IMR-90 (cell line): ENCODE measurements around the gene REPIN1. TPM values are rescaled to one million over a fixed set of nuclear protein-coding genes. Genes with fewer than 3 reads are reported as not detected.

Experiments
- ATAC-seq: fragments of 200-7000 bp; cut with Tn5 transposase; 2 replicates; pipeline ENCODE4 v1.9.1; 2020; ENCODE audit warnings: low read depth, mild to moderate bottlenecking, moderate library complexity
- BruUV-seq: library from RNA; stranded (reverse); fragments of 400-500 nt; replicated peaks from 2 replicates; lab custom pipeline; 2021; lab: Mats Ljungman, UMichigan
- CTCF ChIA-PET: fragments of 300-600 bp; formaldehyde crosslinking; extraction: SDS; loops from one replicate; lab custom pipeline; 2021; ENCODE audit warnings: antibody characterized with exemption; lab: Yijun Ruan, JAX
- POLR2A ChIA-PET: fragments of 300-600 bp; sonication (Branson Sonifier 250); formaldehyde crosslinking; loops from one replicate; lab custom pipeline; 2022; ENCODE audit warnings: antibody characterized with exemption; ENCODE audit not compliant: unreplicated experiment; lab: Charles Lee
- DNase-seq: peaks from one replicate; pipeline ENCODE4 v3.0.0; 2013
- H2AFZ ChIP-seq: replicated peaks from 2 replicates; pipeline ENCODE3; 2013; ENCODE audit warnings: low read length, mild to moderate bottlenecking; ENCODE audit not compliant: poor library complexity
- H2AK5ac ChIP-seq: 2 replicates; pipeline ENCODE4 v1.6.1; 2013; ENCODE audit warnings: low read depth, low read length, inconsistent platforms
- H2AK9ac ChIP-seq: replicated peaks from 2 replicates; pipeline ENCODE3; 2013; ENCODE audit warnings: mild to moderate bottlenecking, low read depth, low read length, moderate library complexity; ENCODE audit not compliant: poor library complexity
- H2BK120ac ChIP-seq: 2 replicates; pipeline ENCODE4 v1.6.1; 2013; ENCODE audit warnings: low read depth, low read length, inconsistent platforms
- H2BK15ac ChIP-seq: 3 replicates; pipeline ENCODE4 v1.6.1; 2013; ENCODE audit warnings: low read depth, low read length, inconsistent platforms
- H2BK20ac ChIP-seq: 2 replicates; pipeline ENCODE4 v1.6.1; 2013; ENCODE audit warnings: low read depth, mild to moderate bottlenecking, inconsistent platforms, low read length, moderate library complexity
- H2BK5ac ChIP-seq: 2 replicates; pipeline ENCODE4 v1.6.1; 2013; ENCODE audit warnings: mild to moderate bottlenecking, low read depth, low read length, inconsistent platforms; ENCODE audit not compliant: poor library complexity, severe bottlenecking
- H3K14ac ChIP-seq: replicated peaks from 2 replicates; pipeline ENCODE4 v1.6.1; 2013; ENCODE audit warnings: low read depth, low read length, inconsistent platforms
- H3K18ac ChIP-seq: 2 replicates; pipeline ENCODE4 v1.6.1; 2013; ENCODE audit warnings: low read depth, low read length, control low read depth
- H3K23ac ChIP-seq: 2 replicates; pipeline ENCODE4 v1.6.1; 2013; ENCODE audit warnings: low read depth, low read length, inconsistent platforms
- H3K27ac ChIP-seq: 2 replicates; pipeline ENCODE4 v1.5.1; 2013; ENCODE audit warnings: mild to moderate bottlenecking, control low read depth, low read length; ENCODE audit not compliant: insufficient read depth
- H3K27me3 ChIP-seq: 2 replicates; pipeline ENCODE4 v1.6.1; 2013; ENCODE audit warnings: low read length; ENCODE audit not compliant: control insufficient read depth, insufficient read depth
- H3K36me3 ChIP-seq: 2 replicates; pipeline ENCODE4 v1.6.1; 2013; ENCODE audit warnings: low read length, mixed read lengths; ENCODE audit not compliant: control insufficient read depth, insufficient read depth
- H3K4ac ChIP-seq: 2 replicates; pipeline ENCODE4 v1.6.1; 2013; ENCODE audit warnings: low read depth, low read length, inconsistent platforms
- H3K4me1 ChIP-seq: 2 replicates; pipeline ENCODE4 v1.6.1; 2013; ENCODE audit warnings: low read length, mixed read lengths; ENCODE audit not compliant: control insufficient read depth, insufficient read depth
- H3K4me2 ChIP-seq: 2 replicates; pipeline ENCODE4 v1.6.1; 2013; ENCODE audit warnings: low read depth, mild to moderate bottlenecking, control low read depth, low read length, moderate library complexity
- H3K4me3 ChIP-seq: 2 replicates; pipeline ENCODE4 v1.5.1; 2013; ENCODE audit warnings: low read depth, mild to moderate bottlenecking, control low read depth, low read length, moderate library complexity; ENCODE audit not compliant: insufficient read depth
- H3K56ac ChIP-seq: 2 replicates; pipeline ENCODE4 v1.6.1; 2013; ENCODE audit warnings: low read length, inconsistent platforms; ENCODE audit not compliant: insufficient read depth; ENCODE audit errors: extremely low read depth
- H3K79me1 ChIP-seq, 2 experiments: 2 replicates each; pipeline ENCODE4 v1.6.1; 2013; ENCODE audit warnings: low read length in 2 of 2, inconsistent platforms in 1 of 2, low read depth in 1 of 2
- H3K9ac ChIP-seq: 2 replicates; pipeline ENCODE4 v1.6.1; 2013; ENCODE audit warnings: low read depth, low read length, control low read depth
- H3K9me1 ChIP-seq: 2 replicates; pipeline ENCODE4 v1.6.1; 2013; ENCODE audit warnings: low read length, inconsistent platforms; ENCODE audit not compliant: insufficient read depth
- H3K9me3 ChIP-seq: 2 replicates; pipeline ENCODE4 v1.6.1; 2013; ENCODE audit warnings: low read length; ENCODE audit not compliant: control insufficient read depth, insufficient read depth
- H4K20me1 ChIP-seq: 2 replicates; pipeline ENCODE4 v1.6.1; 2013; ENCODE audit warnings: low read length, inconsistent platforms; ENCODE audit not compliant: insufficient read depth
- H4K5ac ChIP-seq: 2 replicates; pipeline ENCODE4 v1.6.1; 2013; ENCODE audit warnings: mild to moderate bottlenecking, low read depth, low read length, control low read depth
- H4K8ac ChIP-seq, 2 experiments: 2 replicates each; pipeline ENCODE4 v1.6.1; 2013; ENCODE audit warnings: low read depth in 2 of 2, low read length in 2 of 2, control low read depth in 1 of 2, inconsistent platforms in 1 of 2
- H4K91ac ChIP-seq: 2 replicates; pipeline ENCODE4 v1.6.1; 2013; ENCODE audit warnings: low read depth, low read length, inconsistent platforms; ENCODE audit not compliant: insufficient read depth
- BHLHE40 ChIP-seq: fragments of 150-350 bp; IDR thresholded peaks from 2 replicates; pipeline ENCODE4 v1.6.1; 2016; ENCODE audit warnings: mild to moderate bottlenecking, low read depth, low read length
- CEBPB ChIP-seq: IDR thresholded peaks from 2 replicates; pipeline ENCODE4 v1.6.1; 2012; ENCODE audit warnings: low read depth, low read length, improper control_type of control experiment
- FOS ChIP-seq: fragments of 150-350 bp; IDR thresholded peaks from 2 replicates; pipeline ENCODE4 v1.6.1; 2016; ENCODE audit warnings: low read depth, low read length
- MAZ ChIP-seq: IDR thresholded peaks from 2 replicates; pipeline ENCODE4 v1.6.1; 2012; ENCODE audit warnings: low read depth, mild to moderate bottlenecking, low read length, improper control_type of control experiment, moderate library complexity, borderline replicate concordance
- MXI1 ChIP-seq: IDR thresholded peaks from 2 replicates; pipeline ENCODE4 v1.6.1; 2012; ENCODE audit warnings: low read depth, mild to moderate bottlenecking, low read length, moderate library complexity, borderline replicate concordance
- POLR2A ChIP-seq: IDR thresholded peaks from 2 replicates; pipeline ENCODE4 v1.6.1; 2012; ENCODE audit warnings: mild to moderate bottlenecking, low read depth, low read length
- RAD21 ChIP-seq: IDR thresholded peaks from 2 replicates; pipeline ENCODE4 v1.6.1; 2012; ENCODE audit warnings: low read length, improper control_type of control experiment
- RCOR1 ChIP-seq: IDR thresholded peaks from 2 replicates; pipeline ENCODE4 v1.6.1; 2012; ENCODE audit warnings: mild to moderate bottlenecking, low read length, improper control_type of control experiment; ENCODE audit not compliant: insufficient replicate concordance
- RFX5 ChIP-seq: IDR thresholded peaks from 2 replicates; pipeline ENCODE4 v1.8.0; 2012; ENCODE audit warnings: low read depth, mild to moderate bottlenecking, low read length, moderate library complexity
- SMC3 ChIP-seq: fragments of 150-350 bp; IDR thresholded peaks from 2 replicates; pipeline ENCODE4 v1.6.1; 2016; ENCODE audit warnings: low read depth, mild to moderate bottlenecking, antibody characterized with exemption, low read length, moderate library complexity
- WGBS, 2 experiments: methylation state at CpG; one replicate each; pipeline versions ENCODE4 v1.1.5 to v1.1.7; 2013; ENCODE audit warnings: missing lambda C conversion rate in 2 of 2; ENCODE audit not compliant: insufficient read length in 1 of 2; ENCODE audit errors: extremely low coverage in 2 of 2; 5-methylcytosine and 5-hydroxymethylcytosine counted together
- dilution Hi-C: fragments of 300-500 bp; cut with HindIII; formaldehyde crosslinking; loops from one replicate; pipeline ENCODE4 v1.14.3; 2018; ENCODE audit warnings: low sequenced_read_pairs; ENCODE audit not compliant: unreplicated experiment
- in situ Hi-C: fragments of 300-500 bp; cut with MboI; formaldehyde crosslinking; loops from 3 replicates; pipeline ENCODE4 v1.14.3; 2019; ENCODE audit warnings: low sequenced_read_pairs, inconsistent platforms, mixed read lengths
- intact Hi-C: fragments of 100-400 bp; cut with micrococcal nuclease; formaldehyde crosslinking; loops from 2 replicates; pipeline ENCODE4 v1.10.0; 2022
- polyA plus RNA-seq, 3 experiments: library from polyadenylated mRNA; depleted of rRNA; stranded (reverse); fragments of >200 nt; gene quantifications; 2 replicates each; pipeline ENCODE4 v1.2.3, GENCODE V29; 2012; ENCODE audit warnings: low replicate concordance in 1 of 3
- total RNA-seq: library from RNA; depleted of rRNA; stranded (reverse); fragments of >200 nt; gene quantifications from 2 replicates; pipeline ENCODE4 v1.2.3, GENCODE V29; 2012
- TF ChIP-seq, protein P1 (sequence below): conservative IDR thresholded peaks from 2 replicates; pipeline ENCODE4 v1.5.1; 2012; ENCODE audit warnings: mild to moderate bottlenecking, low read depth, low read length, improper control_type of control experiment
- TF ChIP-seq, protein P2 (sequence below): fragments of 150-350 bp; IDR thresholded peaks from 2 replicates; pipeline ENCODE4 v1.6.1; 2016; ENCODE audit warnings: low read depth, mild to moderate bottlenecking, low read length, moderate library complexity, borderline replicate concordance

REPIN1 gene
- total and polyA plus RNA-seq, 2 of the 4 experiments (the other 2 are of a cell fraction), result 19.4 to 50.6 TPM

DNA sequence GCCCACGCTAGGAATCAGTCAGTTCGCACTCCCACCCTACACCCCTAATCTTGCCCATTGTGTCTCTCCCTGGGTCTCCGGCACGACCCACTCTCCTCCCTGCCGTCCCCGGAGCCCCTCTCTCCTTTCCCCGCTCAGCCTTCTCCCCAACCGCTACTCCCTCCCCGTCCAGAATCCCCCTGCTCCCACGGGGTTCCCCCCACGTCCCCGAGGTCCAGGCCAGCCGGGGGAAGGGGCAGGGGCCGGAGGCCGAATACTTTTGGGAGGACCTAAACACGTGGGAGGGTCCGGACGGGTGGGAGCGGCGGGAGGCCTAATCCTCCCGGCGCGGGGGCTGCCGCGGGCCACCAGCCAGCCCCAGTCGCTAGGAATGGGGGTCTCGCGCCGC is 27.8 kb upstream of the REPIN1 start:
- H3K9me1 ChIP-seq, result peaks cover 6% of the 10 kb centered on the region; the same call in 1 of the 2 replicates
- 0 out of 2 replicates have a peak, but pooled peaks cover 3% of the 10 kb centered on the region for H4K20me1 ChIP-seq
- no peak overlapping the region for H2AFZ ChIP-seq
- CTCF ChIA-PET, result no interaction called here
- no peak overlapping the region for H2AK9ac ChIP-seq
- no peak overlapping the region for H2AK5ac ChIP-seq
- no peak overlapping the region for H2BK15ac ChIP-seq
- no peak overlapping the region for H2BK120ac ChIP-seq
- TF ChIP-seq RCOR1, result no peak
- no peak for TF ChIP-seq RAD21
- no peak for TF ChIP-seq MAZ
- TF ChIP-seq FOS, result no peak
- TF ChIP-seq CEBPB, result no peak
- TF ChIP-seq SMC3, result no peak
- TF ChIP-seq RFX5, result no peak
- TF ChIP-seq POLR2A, result no peak
- TF ChIP-seq, protein P1, sequence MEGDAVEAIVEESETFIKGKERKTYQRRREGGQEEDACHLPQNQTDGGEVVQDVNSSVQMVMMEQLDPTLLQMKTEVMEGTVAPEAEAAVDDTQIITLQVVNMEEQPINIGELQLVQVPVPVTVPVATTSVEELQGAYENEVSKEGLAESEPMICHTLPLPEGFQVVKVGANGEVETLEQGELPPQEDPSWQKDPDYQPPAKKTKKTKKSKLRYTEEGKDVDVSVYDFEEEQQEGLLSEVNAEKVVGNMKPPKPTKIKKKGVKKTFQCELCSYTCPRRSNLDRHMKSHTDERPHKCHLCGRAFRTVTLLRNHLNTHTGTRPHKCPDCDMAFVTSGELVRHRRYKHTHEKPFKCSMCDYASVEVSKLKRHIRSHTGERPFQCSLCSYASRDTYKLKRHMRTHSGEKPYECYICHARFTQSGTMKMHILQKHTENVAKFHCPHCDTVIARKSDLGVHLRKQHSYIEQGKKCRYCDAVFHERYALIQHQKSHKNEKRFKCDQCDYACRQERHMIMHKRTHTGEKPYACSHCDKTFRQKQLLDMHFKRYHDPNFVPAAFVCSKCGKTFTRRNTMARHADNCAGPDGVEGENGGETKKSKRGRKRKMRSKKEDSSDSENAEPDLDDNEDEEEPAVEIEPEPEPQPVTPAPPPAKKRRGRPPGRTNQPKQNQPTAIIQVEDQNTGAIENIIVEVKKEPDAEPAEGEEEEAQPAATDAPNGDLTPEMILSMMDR, result no peak
- TF ChIP-seq BHLHE40, result no peak
- no peak for TF ChIP-seq MXI1
- TF ChIP-seq, protein P2, sequence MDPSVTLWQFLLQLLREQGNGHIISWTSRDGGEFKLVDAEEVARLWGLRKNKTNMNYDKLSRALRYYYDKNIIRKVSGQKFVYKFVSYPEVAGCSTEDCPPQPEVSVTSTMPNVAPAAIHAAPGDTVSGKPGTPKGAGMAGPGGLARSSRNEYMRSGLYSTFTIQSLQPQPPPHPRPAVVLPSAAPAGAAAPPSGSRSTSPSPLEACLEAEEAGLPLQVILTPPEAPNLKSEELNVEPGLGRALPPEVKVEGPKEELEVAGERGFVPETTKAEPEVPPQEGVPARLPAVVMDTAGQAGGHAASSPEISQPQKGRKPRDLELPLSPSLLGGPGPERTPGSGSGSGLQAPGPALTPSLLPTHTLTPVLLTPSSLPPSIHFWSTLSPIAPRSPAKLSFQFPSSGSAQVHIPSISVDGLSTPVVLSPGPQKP, result no peak
- peak overlapping the region; percentile 14; the same call in 1 of the 2 replicates for H3K4me3 ChIP-seq
- no peaks in the 10 kb centered on the region for H3K36me3 ChIP-seq
- ATAC-seq (no peak), DNase-seq (no peak)
- H3K18ac ChIP-seq, result no peak overlapping the region; the same call in 1 of the 2 replicates
- dilution Hi-C loops (no loop called here), intact Hi-C loops (no loop called here), in situ Hi-C loops (no loop called here)
- peak overlapping the region; percentile 34; the same call in 1 of the 2 replicates for H3K27ac ChIP-seq
- H4K8ac ChIP-seq, result no peak overlapping the region
- no peak overlapping the region; the same call in 1 of the 2 replicates for H3K9ac ChIP-seq
- H3K4me2 ChIP-seq, result peak overlapping the region; percentile 36; the same call in 1 of the 2 replicates
- H3K27me3 ChIP-seq, result peaks cover 21% of the 10 kb centered on the region
- H2BK20ac ChIP-seq, result no peak overlapping the region
- peaks cover 24% of the 10 kb centered on the region for H3K4me1 ChIP-seq
- WGBS, 2 experiments, result 20% methylated on average over 13 of the region's 29 CpGs; no CpG with 5 or more reads in 1 of the 2 experiments
- H2BK5ac ChIP-seq, result no peak overlapping the region
- no peak overlapping the region for H3K14ac ChIP-seq
- POLR2A ChIA-PET, result no interaction called here
- peaks cover 14% of the 10 kb centered on the region for H3K9me3 ChIP-seq
- no peak overlapping the region for H4K5ac ChIP-seq
- H4K91ac ChIP-seq, result no peak overlapping the region
- no peaks in the 10 kb centered on the region for H3K79me1 ChIP-seq
- no peak overlapping the region for H3K23ac ChIP-seq
- no peak overlapping the region for H3K4ac ChIP-seq
- no peak overlapping the region for H3K56ac ChIP-seq
- no TSS peak for BruUV-seq
